Measurements from ENCODE around the gene EFNB3.
A peak's percentile ranks its signal among the peaks of the same experiment; 100 is the strongest.

EFNB3 gene

GRCh38 chr17:7695586-7695985 lies 9.4 kb upstream of the EFNB3 start:
- DNase-seq (ENCODE audit: low read depth, low spot score) = no peak
- H3K4me3 ChIP-seq (ENCODE audit: low read length) = no peak overlapping the region

- DNase-seq (ENCODE audit: low read depth, low spot score) = no peak
- H3K4me3 ChIP-seq (ENCODE audit: low read length) = no peak overlapping the region
Measured at GRCh38 chr17:7697828-7698588, 7.0 kb upstream of the EFNB3 start.

DNA sequence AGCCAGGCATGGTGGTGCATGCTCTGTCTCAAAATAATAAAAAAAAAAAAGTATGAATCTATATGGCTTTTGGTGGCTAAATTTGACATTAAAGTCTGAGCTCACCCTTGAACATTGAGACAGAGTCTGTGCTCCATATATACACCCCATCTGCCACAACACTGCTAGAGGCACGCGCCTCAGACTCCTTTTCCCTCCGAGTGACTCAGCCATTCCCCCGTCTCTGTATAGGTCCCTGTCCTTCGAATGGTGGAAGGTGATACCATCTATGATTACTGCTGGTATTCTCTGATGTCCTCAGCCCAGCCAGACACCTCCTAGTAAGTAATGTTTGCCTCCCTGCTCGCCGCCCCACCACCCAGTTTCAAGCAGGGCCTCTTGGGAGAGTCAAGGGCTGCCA lies 4.5 kb upstream of the EFNB3 start:
- no peak overlapping the region for H3K4me3 ChIP-seq (ENCODE audit: low read length)
- DNase-seq (ENCODE audit: low read depth, low spot score) = no peak

GRCh38 chr17:7701681-7702080 lies 3.3 kb upstream of the EFNB3 start:
- no peak for DNase-seq (ENCODE audit: low read depth, low spot score)
- H3K4me3 ChIP-seq (ENCODE audit: low read length) = no peak overlapping the region

DNA sequence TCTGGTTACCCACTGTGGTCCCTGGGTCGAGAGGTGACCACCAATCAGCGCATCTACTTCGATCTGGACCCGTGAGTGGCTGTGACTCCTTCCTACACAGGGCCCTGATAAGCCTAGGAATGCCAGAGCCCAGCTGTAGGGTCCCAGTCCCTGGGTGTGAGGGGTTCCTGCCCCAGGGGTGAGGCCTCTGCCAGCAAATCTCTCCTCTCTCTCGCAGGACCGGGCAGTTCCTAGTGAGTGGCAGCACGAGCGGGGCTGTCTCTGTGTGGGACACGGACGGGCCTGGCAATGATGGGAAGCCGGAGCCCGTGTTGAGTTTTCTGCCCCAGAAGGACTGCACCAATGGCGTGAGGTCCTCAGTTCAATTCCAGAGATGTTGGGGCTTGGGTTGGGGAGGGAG lies 2.2 kb upstream of the EFNB3 start:
- H3K4me3 ChIP-seq (ENCODE audit: low read length) = no peak overlapping the region

DNA sequence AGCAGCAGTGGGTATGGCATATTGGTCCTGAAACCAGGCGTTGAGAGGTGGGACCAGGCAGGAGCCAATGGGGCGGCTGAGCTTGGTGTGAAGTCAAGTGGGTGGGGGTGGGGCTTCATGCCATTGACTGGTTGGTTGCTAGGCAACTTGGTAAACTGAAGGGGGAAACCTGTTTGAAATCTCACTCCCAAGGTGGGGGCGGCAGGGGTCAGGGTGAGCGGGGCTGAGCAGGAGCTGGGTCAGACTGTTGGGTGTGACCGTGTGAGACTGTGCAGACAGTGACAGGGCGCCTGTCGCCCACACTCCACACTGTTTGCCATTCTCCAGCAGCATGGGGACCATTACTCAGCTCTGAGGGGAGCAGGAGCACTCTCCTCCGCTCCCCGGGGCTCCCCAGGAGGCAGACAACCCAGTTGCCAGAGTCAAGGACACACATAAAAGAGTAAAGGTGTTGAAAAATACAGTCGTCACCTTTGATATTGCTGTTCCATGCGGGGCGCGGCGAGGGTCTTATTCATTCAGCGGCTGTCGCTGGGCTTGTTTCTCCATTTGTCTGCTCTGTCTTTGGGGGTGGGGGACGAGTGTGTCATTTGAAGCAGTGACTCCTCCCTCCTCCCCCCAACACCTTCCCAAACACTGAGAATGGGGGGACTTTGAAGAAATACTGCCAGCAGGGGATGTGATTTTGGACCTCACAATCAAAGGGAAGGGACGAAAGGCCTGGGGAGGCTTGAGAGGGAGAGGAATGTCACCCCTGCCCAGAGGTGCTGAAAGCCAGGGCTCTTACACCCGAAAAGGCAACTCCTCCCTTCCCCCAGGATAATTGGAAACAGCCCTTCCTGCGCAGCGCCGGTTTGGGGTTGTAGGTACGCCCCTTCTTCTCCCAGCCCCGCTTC lies 1.2 kb upstream of the EFNB3 start:
- DNase-seq (ENCODE audit: low read depth, low spot score) = peak; percentile 24
- H3K4me3 ChIP-seq (ENCODE audit: low read length) = no peak overlapping the region

More for the DNA sequence above, 2.2 kb upstream of the EFNB3 start:
- DNase-seq (ENCODE audit: low read depth, low spot score) = no peak

GRCh38 chr17:7705269-7706255 lies 560 bp downstream of the EFNB3 start:
- no peak for DNase-seq (ENCODE audit: low read depth, low spot score)
- H3K4me3 ChIP-seq (ENCODE audit: low read length) = no peak overlapping the region; the same call in 1 of the 2 replicates

GRCh38 chr17:7706631-7707354 lies 1.8 kb downstream of the EFNB3 start:
- DNase-seq (ENCODE audit: low read depth, low spot score) = no peak
- no peak overlapping the region for H3K4me3 ChIP-seq (ENCODE audit: low read length)

GRCh38 chr17:7707446-7707845 lies 2.4 kb downstream of the EFNB3 start:
- DNase-seq (ENCODE audit: low read depth, low spot score) = no peak
- no peak overlapping the region for H3K4me3 ChIP-seq (ENCODE audit: low read length)

- no peak for DNase-seq (ENCODE audit: low read depth, low spot score)
- H3K4me3 ChIP-seq (ENCODE audit: low read length) = no peak overlapping the region
Measured at GRCh38 chr17:7707858-7708750, 3.1 kb downstream of the EFNB3 start.

DNA sequence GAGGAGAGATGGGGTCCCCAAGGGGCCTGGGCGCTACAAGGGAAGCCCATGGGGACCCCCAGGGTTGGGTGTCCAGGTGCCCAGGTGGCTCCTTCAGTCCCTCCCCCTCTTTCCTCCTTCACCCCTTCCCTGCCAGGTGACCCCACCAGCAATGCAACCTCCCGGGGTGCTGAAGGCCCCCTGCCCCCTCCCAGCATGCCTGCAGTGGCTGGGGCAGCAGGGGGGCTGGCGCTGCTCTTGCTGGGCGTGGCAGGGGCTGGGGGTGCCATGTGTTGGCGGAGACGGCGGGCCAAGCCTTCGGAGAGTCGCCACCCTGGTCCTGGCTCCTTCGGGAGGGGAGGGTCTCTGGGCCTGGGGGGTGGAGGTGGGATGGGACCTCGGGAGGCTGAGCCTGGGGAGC lies 4.0 kb downstream of the EFNB3 start:
- DNase-seq (ENCODE audit: low read depth, low spot score) = no peak

DNA sequence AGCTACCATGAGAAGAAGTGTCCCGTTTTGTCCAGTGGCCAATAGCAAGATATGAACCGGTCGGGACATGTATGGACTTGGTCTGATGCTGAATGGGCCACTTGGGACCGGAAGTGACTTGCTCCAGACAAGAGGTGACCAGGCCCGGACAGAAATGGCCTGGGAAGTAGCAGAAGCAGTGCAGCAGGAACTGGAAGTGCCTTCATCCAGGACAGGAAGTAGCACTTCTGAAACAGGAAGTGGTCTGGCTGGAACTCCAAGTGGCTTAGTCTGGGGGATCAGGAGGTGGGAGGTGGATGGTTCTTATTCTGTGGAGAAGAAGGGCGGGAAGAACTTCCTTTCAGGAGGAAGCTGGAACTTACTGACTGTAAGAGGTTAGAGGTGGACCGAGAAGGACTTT lies 5.3 kb downstream of the EFNB3 start:
- H3K4me3 ChIP-seq (ENCODE audit: low read length) = no peak overlapping the region
- DNase-seq (ENCODE audit: low read depth, low spot score) = no peak

More for the DNA sequence above, 4.0 kb downstream of the EFNB3 start:
- no peak overlapping the region for H3K4me3 ChIP-seq (ENCODE audit: low read length)

GRCh38 chr17:7711051-7711755 lies 6.2 kb downstream of the EFNB3 start:
- no peak overlapping the region for H3K4me3 ChIP-seq (ENCODE audit: low read length)
- DNase-seq (ENCODE audit: low read depth, low spot score) = peak; percentile 9

DNA sequence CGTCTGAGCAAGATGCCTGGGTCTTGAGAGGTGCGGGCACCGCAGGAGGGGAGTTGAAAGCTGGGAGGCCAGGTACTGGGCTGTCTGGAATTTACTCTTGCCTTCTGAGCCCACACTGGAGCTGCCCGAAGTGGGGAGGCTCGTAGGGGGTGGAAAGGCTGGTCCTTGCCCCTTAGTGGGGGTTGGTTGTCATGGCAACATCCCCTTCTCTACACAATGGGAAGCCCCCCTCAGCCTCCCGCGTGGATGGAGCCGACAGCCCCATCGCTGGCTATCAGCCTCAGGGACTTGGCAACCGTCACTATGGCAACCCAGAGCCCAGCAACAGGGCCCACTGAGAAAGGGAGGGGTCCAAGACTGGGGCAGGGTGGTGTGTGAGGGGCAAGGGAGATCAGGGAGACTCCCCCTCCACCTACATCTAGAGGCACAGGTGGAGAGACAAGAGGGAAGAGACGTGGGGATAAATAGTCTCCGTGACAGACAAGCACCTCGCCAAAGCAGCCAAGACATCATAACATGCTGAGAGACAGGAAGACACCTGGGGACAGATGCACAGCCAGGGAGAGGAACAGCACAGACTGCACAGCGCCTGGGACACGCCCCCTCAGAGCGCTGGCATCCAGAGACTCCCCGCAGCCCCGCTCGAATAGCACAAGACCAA lies 7.2 kb downstream of the EFNB3 start:
- H3K4me3 ChIP-seq (ENCODE audit: low read length) = no peak overlapping the region

GRCh38 chr17:7713782-7714181 lies 8.8 kb downstream of the EFNB3 start:
- no peak overlapping the region for H3K4me3 ChIP-seq (ENCODE audit: low read length)
- DNase-seq (ENCODE audit: low read depth, low spot score) = peak; percentile 42

More for the DNA sequence above, 7.2 kb downstream of the EFNB3 start:
- peak; percentile 48 for DNase-seq (ENCODE audit: low read depth, low spot score)

DNA sequence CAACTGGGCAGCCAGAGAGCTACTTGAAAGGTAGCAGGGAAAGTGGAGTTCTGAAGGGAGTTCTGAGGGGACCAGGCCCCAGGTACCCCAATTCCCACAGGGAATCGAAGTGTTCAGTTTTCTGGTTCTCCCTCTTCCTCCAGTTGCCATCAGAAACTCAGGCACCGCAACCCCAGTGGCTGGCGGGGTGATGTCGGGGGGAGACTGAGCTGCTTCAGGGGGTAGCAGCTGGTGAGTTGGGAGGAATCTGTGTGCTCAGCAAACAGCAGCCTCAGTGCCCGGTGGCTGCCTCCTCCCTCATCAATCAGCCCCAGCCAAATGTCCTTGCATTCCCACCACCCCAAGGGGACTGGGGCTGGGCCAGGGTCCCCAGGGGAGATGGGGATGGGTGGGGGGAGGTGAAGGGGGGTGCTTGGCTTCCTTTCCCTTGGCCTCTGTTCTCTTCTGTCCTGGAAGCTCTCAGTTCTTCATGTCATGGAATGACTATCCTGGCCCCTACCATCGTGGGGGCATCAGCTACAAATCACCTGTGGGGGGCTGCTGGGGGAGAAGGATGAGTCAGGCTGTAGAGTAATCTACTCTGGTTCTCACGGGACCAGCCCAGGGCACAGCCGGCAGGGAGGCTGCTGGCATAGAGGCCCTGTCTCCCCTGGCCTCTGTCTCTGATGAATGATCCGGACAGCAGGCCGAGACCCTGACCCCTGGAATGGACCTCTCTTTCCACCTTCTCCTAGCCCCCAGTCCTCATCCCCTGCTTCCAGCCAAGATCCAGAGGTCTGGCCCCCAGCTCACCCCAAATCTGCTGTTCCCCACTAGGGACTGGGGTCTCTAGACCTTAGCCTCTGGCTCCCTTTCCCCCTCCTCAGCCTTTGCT lies 10.0 kb downstream of the EFNB3 start:
- H3K4me3 ChIP-seq (ENCODE audit: low read length) = no peak overlapping the region
- DNase-seq (ENCODE audit: low read depth, low spot score) = no peak

All from Jurkat, Clone E6-1 (cell line).